Small intestine (tissue), 7 donors: ENCODE measurements around the gene C15orf61. TPM values are rescaled to one million over a fixed set of nuclear protein-coding genes. Genes with fewer than 3 reads are reported as not detected.

ENCODE experiments used
- DNase-seq, 2 donors: peaks; one replicate each; pipeline versions ENCODE4 v3.0.0 to v3.0.0-alpha.2; 2013
- FAIRE-seq: peaks from 2 replicates; lab custom pipeline; 2012; peaks lifted over from hg19 to GRCh38; lab: Jason Lieb, UNC
- H3K27ac ChIP-seq, 3 donors: one replicate each; pipeline ENCODE4 v1.5.1; 2013; ENCODE audit warnings: low read length in 2 of 3, mild to moderate bottlenecking in 2 of 3, control low read depth in 1 of 3, inconsistent platforms in 1 of 3, low read depth in 1 of 3, moderate library complexity in 1 of 3
- H3K27me3 ChIP-seq, 3 donors: one replicate each; pipeline ENCODE4 v1.6.1; 2013; ENCODE audit warnings: low read length in 3 of 3, inconsistent platforms in 1 of 3; ENCODE audit not compliant: control insufficient read depth in 3 of 3, insufficient read depth in 3 of 3
- H3K36me3 ChIP-seq, 3 donors: one replicate each; pipeline ENCODE4 v1.6.1; 2013; ENCODE audit warnings: low read length in 3 of 3, inconsistent platforms in 1 of 3, low read depth in 1 of 3, mild to moderate bottlenecking in 1 of 3, moderate library complexity in 1 of 3; ENCODE audit not compliant: control insufficient read depth in 3 of 3, insufficient read depth in 2 of 3
- H3K4me1 ChIP-seq, 3 donors: one replicate each; pipeline ENCODE4 v1.6.1; 2013; ENCODE audit warnings: low read length in 2 of 3, inconsistent platforms in 1 of 3, low read depth in 1 of 3, mild to moderate bottlenecking in 1 of 3, moderate library complexity in 1 of 3; ENCODE audit not compliant: control insufficient read depth in 3 of 3, insufficient read depth in 2 of 3
- H3K4me3 ChIP-seq, 3 donors: one replicate each; pipeline ENCODE4 v1.5.1; 2013; ENCODE audit warnings: low read length in 3 of 3, control low read depth in 1 of 3, inconsistent platforms in 1 of 3, low read depth in 1 of 3, mild to moderate bottlenecking in 1 of 3, moderate library complexity in 1 of 3
- H3K9me3 ChIP-seq, 2 donors: one replicate each; pipeline ENCODE4 v1.6.1; 2013; ENCODE audit warnings: low read depth in 1 of 2, low read length in 1 of 2; ENCODE audit not compliant: control insufficient read depth in 2 of 2, insufficient read depth in 1 of 2
- WGBS, 3 donors: extraction: QIAGEN DNeasy Blood & Tissue Kit; methylation state at CpG; one replicate each; pipeline ENCODE4 v1.1.7; 2013; 5-methylcytosine and 5-hydroxymethylcytosine counted together
- polyA plus RNA-seq, 4 donors: library from polyadenylated mRNA; stranded (reverse) in 3 of 4; unstranded in 1 of 4; fragments of 200-250 nt in 3 of 4; fragments of 120-200 nt in 1 of 4; gene quantifications; one replicate each; pipeline versions ENCODE4 v1.2.1 to v1.2.3, GENCODE V29; 2013
- donor health status: healthy with polysubstance abuse.
- donor health status: control.
- donor health status: control.
- donor health status: Bipolar disorder and iron deficiency.
- donor health status: healthy.

C15orf61 gene
- polyA plus RNA-seq, 4 donors = 2.2 to 4.5 (median 2.8) TPM

GRCh38 chr15:67571648-67572415 lies 50.9 kb downstream of the C15orf61 start:
- H3K9me3 ChIP-seq = no peaks in the 10 kb centered on the region
- H3K36me3 ChIP-seq = peaks cover 0 to 5% (median 0%) of the 10 kb centered on the region in 3 donors
- H3K4me3 ChIP-seq = no peak overlapping the region
- DNase-seq (peak; percentile 68 to 76), FAIRE-seq (no peak)
- 66 to 79% (median 75%) methylated on average over 5 of the region's 5 CpGs for WGBS, 3 donors
- no peaks in the 10 kb centered on the region for H3K27me3 ChIP-seq
- peak overlapping the region; percentile 77 to 88 (median 82) for H3K27ac ChIP-seq
- H3K4me1 ChIP-seq = peaks cover 0 to 25% (median 7%) of the 10 kb centered on the region in 3 donors

- no peak overlapping the region for H3K4me3 ChIP-seq
- FAIRE-seq (no peak), DNase-seq (no peak)
- peaks cover 0 to 7% (median 0%) of the 10 kb centered on the region in 3 donors for H3K36me3 ChIP-seq
- no peaks in the 10 kb centered on the region for H3K9me3 ChIP-seq
- no peaks in the 10 kb centered on the region for H3K27me3 ChIP-seq
- 91 to 95% (median 93%) methylated on average over 3 of the region's 3 CpGs for WGBS, 3 donors
- H3K4me1 ChIP-seq = peaks cover 0 to 25% (median 7%) of the 10 kb centered on the region in 3 donors
- H3K27ac ChIP-seq = no peak overlapping the region
Observed at GRCh38 chr15:67573194-67573593, 52.3 kb downstream of the C15orf61 start.

- FAIRE-seq (no peak), DNase-seq (no peak)
- H3K4me3 ChIP-seq = no peak overlapping the region
- H3K36me3 ChIP-seq = peaks cover 0 to 8% (median 2%) of the 10 kb centered on the region in 3 donors
- H3K27me3 ChIP-seq = no peaks in the 10 kb centered on the region
- H3K4me1 ChIP-seq = peaks cover 0 to 19% (median 0%) of the 10 kb centered on the region in 3 donors
- no peaks in the 10 kb centered on the region for H3K9me3 ChIP-seq
- no peak overlapping the region for H3K27ac ChIP-seq
- WGBS, 3 donors = 84 to 87% (median 85%) methylated on average over 4 of the region's 4 CpGs
Observed at GRCh38 chr15:67575039-67575502, 54.1 kb downstream of the C15orf61 start.

- no peaks in the 10 kb centered on the region for H3K4me1 ChIP-seq
- H3K4me3 ChIP-seq = no peak overlapping the region
- 93 to 97% (median 94%) methylated on average over 4 of the region's 4 CpGs for WGBS, 3 donors
- no peaks in the 10 kb centered on the region for H3K27me3 ChIP-seq
- no peak for DNase-seq
- no peaks in the 10 kb centered on the region for H3K9me3 ChIP-seq
- no peak for FAIRE-seq
- no peak overlapping the region for H3K27ac ChIP-seq
- H3K36me3 ChIP-seq = peaks cover 0 to 6% (median 2%) of the 10 kb centered on the region in 3 donors
Observed at GRCh38 chr15:67578020-67578600, 57.2 kb downstream of the C15orf61 start.

- WGBS, 3 donors = 95 to 96% (median 96%) methylated on average over 5 of the region's 5 CpGs
- no peak for FAIRE-seq
Observed at GRCh38 chr15:67579164-67579563, 58.2 kb downstream of the C15orf61 start.

More at GRCh38 chr15:67579164-67579563, 58.2 kb downstream of the C15orf61 start:
- no peak overlapping the region for H3K4me3 ChIP-seq
- no peaks in the 10 kb centered on the region for H3K4me1 ChIP-seq
- H3K27ac ChIP-seq = no peak overlapping the region
- peaks cover 0 to 2% (median 2%) of the 10 kb centered on the region in 3 donors for H3K36me3 ChIP-seq
- no peak for DNase-seq
- H3K27me3 ChIP-seq = no peaks in the 10 kb centered on the region
- H3K9me3 ChIP-seq = no peaks in the 10 kb centered on the region

Other genes with a start within 250 kb of the C15orf61 start
- gene MAP2K5, start 21.6 kb downstream of the C15orf61 start, polyA plus RNA-seq = 10 to 100 TPM; 10.5 to 15.6 (median 11.8) TPM